Keratinocyte (primary cell): ENCODE data around the gene CLEC18A.

ENCODE experiments used
- EZH2 ChIP-seq: IDR thresholded peaks from one replicate; pipeline ENCODE4 v1.6.1; 2012; ENCODE audit warnings: inconsistent platforms, mild to moderate bottlenecking, low read length, moderate library complexity
- TF ChIP-seq, protein P1 (sequence below), 3 experiments: IDR thresholded peaks in 1 of 3; conservative IDR thresholded peaks in 1 of 3; optimal IDR thresholded peaks in 1 of 3; 2 replicates in 2 of 3; 3 replicates in 1 of 3; pipeline versions ENCODE3 to v1.5.1; 2011; ENCODE audit warnings: low read length in 3 of 3, mild to moderate bottlenecking in 3 of 3, moderate library complexity in 2 of 3, control low read depth in 1 of 3, inconsistent platforms in 1 of 3; ENCODE audit not compliant: insufficient read depth in 2 of 3; ENCODE audit errors: extremely low read depth in 1 of 3

DNA sequence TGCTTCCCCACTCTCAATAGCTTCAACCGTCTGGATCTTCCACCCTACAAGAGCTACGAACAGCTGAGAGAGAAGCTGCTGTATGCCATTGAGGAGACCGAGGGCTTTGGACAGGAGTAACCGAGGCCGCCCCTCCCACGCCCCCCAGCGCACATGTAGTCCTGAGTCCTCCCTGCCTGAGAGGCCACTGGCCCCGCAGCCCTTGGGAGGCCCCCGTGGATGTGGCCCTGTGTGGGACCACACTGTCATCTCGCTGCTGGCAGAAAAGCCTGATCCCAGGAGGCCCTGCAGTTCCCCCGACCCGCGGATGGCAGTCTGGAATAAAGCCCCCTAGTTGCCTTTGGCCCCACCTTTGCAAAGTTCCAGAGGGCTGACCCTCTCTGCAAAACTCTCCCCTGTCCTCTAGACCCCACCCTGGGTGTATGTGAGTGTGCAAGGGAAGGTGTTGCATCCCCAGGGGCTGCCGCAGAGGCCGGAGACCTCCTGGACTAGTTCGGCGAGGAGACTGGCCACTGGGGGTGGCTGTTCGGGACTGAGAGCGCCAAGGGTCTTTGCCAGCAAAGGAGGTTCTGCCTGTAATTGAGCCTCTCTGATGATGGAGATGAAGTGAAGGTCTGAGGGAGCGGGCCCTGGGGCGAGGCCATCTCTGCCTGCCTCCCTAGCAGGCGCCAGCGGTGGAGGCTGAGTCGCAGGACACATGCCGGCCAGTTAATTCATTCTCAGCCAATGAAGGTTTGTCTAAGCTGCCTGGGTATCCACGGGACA is 11.1 kb upstream of the CLEC18A start:
- TF ChIP-seq, protein P1, sequence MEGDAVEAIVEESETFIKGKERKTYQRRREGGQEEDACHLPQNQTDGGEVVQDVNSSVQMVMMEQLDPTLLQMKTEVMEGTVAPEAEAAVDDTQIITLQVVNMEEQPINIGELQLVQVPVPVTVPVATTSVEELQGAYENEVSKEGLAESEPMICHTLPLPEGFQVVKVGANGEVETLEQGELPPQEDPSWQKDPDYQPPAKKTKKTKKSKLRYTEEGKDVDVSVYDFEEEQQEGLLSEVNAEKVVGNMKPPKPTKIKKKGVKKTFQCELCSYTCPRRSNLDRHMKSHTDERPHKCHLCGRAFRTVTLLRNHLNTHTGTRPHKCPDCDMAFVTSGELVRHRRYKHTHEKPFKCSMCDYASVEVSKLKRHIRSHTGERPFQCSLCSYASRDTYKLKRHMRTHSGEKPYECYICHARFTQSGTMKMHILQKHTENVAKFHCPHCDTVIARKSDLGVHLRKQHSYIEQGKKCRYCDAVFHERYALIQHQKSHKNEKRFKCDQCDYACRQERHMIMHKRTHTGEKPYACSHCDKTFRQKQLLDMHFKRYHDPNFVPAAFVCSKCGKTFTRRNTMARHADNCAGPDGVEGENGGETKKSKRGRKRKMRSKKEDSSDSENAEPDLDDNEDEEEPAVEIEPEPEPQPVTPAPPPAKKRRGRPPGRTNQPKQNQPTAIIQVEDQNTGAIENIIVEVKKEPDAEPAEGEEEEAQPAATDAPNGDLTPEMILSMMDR (optimal IDR thresholded peaks at IDR 0.05 in 1 of 3, IDR thresholded peaks at IDR 0.05 in 1 of 3, conservative IDR thresholded peaks at IDR 0.05 in 1 of 3; ENCODE audit: extremely low read depth in 1 of 3, insufficient read depth in 2 of 3, low read length in 3 of 3), result no peak
- TF ChIP-seq EZH2, result no peak
